Esophagus muscularis mucosa (tissue), 4 donors: ENCODE results near the gene SRSF3.

Source experiments
- EP300 ChIP-seq: sonication (generic); formaldehyde crosslinking; IDR thresholded peaks from one replicate; pipeline ENCODE4 v1.6.1; 2017; ENCODE audit warnings: antibody characterized with exemption
- POLR2A ChIP-seq: fragments of 450-650 bp; IDR thresholded peaks from one replicate; pipeline ENCODE4 v1.6.1; 2017; ENCODE audit warnings: antibody characterized with exemption, moderate library complexity, mild to moderate bottlenecking, low read depth
- TF ChIP-seq, protein P1 (sequence below), 3 experiments: fragments of 200-600 bp in 2 of 3; fragments of 450-650 bp in 1 of 3; sonication (generic) in 2 of 3; IDR thresholded peaks; one replicate each; pipeline ENCODE4 v1.5.1; 2017 to 2019; ENCODE audit warnings: antibody characterized with exemption in 3 of 3, mild to moderate bottlenecking in 2 of 3, moderate library complexity in 1 of 3

DNA sequence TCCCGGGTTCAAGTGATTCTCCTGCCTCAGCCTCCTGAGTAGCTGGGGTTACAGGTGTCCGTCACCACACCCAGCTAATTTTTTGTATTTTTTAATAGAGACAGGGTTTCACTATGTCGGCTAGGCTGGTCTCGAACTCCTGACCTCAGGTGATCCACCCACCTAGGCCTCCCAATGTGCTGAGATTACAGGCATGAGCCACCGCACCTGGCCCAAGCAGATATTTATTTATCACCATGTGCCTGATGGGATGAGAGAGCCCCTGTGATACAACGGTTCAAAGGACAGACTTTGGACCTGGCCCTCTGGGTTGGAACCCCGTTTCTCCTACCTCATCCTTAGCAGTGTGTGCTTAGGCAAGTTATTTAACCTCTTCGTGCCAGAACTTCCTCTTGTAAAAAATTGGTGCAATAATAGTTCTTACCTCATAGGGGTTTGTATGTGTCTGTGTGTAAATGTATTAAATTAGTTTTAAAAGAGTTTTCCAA lies 27.7 kb upstream of the SRSF3 start:
- TF ChIP-seq POLR2A, result no peak
- TF ChIP-seq EP300, result no peak
- TF ChIP-seq, protein P1, sequence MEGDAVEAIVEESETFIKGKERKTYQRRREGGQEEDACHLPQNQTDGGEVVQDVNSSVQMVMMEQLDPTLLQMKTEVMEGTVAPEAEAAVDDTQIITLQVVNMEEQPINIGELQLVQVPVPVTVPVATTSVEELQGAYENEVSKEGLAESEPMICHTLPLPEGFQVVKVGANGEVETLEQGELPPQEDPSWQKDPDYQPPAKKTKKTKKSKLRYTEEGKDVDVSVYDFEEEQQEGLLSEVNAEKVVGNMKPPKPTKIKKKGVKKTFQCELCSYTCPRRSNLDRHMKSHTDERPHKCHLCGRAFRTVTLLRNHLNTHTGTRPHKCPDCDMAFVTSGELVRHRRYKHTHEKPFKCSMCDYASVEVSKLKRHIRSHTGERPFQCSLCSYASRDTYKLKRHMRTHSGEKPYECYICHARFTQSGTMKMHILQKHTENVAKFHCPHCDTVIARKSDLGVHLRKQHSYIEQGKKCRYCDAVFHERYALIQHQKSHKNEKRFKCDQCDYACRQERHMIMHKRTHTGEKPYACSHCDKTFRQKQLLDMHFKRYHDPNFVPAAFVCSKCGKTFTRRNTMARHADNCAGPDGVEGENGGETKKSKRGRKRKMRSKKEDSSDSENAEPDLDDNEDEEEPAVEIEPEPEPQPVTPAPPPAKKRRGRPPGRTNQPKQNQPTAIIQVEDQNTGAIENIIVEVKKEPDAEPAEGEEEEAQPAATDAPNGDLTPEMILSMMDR (IDR thresholded peaks at IDR 0.05), result no peak
